Chondrocyte (in vitro differentiated cells): ENCODE data around the gene COA5. TPM values are rescaled to one million over a fixed set of nuclear protein-coding genes. Genes with fewer than 3 reads are reported as not detected.

Source experiments
- DNase-seq: peaks from one replicate; pipeline ENCODE4 v3.0.0; 2021; ENCODE audit warnings: mixed read lengths, low spot score
- H3K27ac Mint-ChIP-seq: one replicate; pipeline ENCODE4 v1.8.0; 2021; ENCODE audit warnings: mild to moderate bottlenecking, moderate library complexity, mixed read lengths; ENCODE audit not compliant: unreplicated experiment
- H3K27me3 Mint-ChIP-seq: 2 replicates; pipeline ENCODE4 v1.8.0; 2021; ENCODE audit warnings: low read depth, mixed read lengths
- H3K36me3 Mint-ChIP-seq: 2 replicates; pipeline ENCODE4 v1.8.0; 2021; ENCODE audit warnings: low read depth, mixed read lengths
- H3K4me1 Mint-ChIP-seq: 2 replicates; pipeline ENCODE4 v1.8.0; 2021; ENCODE audit warnings: low read depth, mild to moderate bottlenecking, mixed read lengths
- H3K4me3 Mint-ChIP-seq: one replicate; pipeline ENCODE4 v1.8.0; 2021; ENCODE audit warnings: mild to moderate bottlenecking, moderate library complexity, mixed read lengths; ENCODE audit not compliant: unreplicated experiment
- H3K9me3 Mint-ChIP-seq: 2 replicates; pipeline ENCODE4 v1.8.0; 2021; ENCODE audit warnings: low read depth, mixed read lengths
- long read RNA-seq: library from polyadenylated mRNA; stranded (forward); transcript quantifications from one replicate; pipeline ENCODE4 v2.0.0, GENCODE V29; 2021
- total RNA-seq: library from RNA; stranded (reverse); gene quantifications from 3 replicates; pipeline ENCODE4 v1.2.1, GENCODE V29; 2021
- TF ChIP-seq, protein P1 (sequence below): fragments of 200-600 bp; sonication (generic); IDR thresholded peaks from 2 replicates; pipeline ENCODE4 v1.5.0; 2021; ENCODE audit warnings: antibody characterized with exemption, mild to moderate bottlenecking, moderate library complexity

COA5 gene, protein sequence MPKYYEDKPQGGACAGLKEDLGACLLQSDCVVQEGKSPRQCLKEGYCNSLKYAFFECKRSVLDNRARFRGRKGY
- 16.7 to 25.9 TPM (median 19.4 TPM) in 3 replicates for total RNA-seq
- long read RNA-seq, transcript COA5-201 (3 exons, 1,754 nt), result major isoform, 33 of 49 reads
- long read RNA-seq, transcript COA5-204 (2 exons, 958 nt), result minor isoform, 7 of 49 reads
- long read RNA-seq, partial matches to known transcripts, result 1 of 49 reads
- long read RNA-seq, other reads (novel, unspliced or antisense), result 7 of 49 reads

DNA sequence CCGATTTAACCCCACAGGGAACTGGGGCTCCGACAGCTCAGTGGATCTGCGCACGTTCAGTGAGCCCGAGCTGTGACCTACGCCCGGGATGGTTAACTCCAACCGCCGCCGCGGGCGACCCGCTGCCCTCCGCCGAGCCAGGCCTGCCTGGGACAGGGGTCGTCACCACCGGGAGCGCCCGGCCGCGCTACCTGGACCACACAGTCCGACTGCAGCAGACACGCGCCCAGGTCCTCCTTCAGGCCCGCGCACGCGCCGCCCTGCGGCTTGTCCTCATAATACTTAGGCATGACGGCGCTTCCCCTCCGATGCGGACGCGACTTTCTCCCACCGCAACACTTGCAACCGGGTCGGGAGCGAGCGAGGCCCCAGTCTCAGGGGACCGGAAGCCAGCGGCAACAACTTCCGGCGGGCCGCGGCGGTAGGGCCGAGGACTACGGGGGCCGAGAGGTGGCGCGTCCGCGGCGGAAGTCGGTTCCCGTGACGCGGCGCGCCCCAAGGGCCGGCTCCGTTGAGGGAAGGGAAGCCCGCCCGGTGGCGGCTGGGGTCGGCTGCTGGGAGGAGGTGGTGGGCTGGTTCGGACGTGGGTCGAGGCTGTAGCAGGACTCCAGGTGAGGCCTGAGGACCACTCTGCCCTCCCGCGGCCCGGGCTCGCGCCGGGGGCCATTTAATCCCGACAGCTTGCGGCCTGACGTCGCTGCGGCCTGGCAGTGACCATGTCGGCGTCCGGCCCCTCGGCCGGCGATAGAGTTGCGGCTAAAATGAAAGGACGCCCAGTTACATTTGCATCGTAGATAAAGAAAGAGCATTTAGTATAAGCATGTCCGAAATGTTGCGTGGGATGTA, at the start of gene COA5, which contains the start of gene UNC50:
Gene COA5 (minus strand): TSS at position 397 of the 846 bp plus-strand sequence. CDS start 107 bp downstream, at position 290.
Gene UNC50 (plus strand): TSS at position 474 of the 846 bp plus-strand sequence. CDS start 1,171 bp downstream, outside the sequence.
- TF ChIP-seq, protein P1, sequence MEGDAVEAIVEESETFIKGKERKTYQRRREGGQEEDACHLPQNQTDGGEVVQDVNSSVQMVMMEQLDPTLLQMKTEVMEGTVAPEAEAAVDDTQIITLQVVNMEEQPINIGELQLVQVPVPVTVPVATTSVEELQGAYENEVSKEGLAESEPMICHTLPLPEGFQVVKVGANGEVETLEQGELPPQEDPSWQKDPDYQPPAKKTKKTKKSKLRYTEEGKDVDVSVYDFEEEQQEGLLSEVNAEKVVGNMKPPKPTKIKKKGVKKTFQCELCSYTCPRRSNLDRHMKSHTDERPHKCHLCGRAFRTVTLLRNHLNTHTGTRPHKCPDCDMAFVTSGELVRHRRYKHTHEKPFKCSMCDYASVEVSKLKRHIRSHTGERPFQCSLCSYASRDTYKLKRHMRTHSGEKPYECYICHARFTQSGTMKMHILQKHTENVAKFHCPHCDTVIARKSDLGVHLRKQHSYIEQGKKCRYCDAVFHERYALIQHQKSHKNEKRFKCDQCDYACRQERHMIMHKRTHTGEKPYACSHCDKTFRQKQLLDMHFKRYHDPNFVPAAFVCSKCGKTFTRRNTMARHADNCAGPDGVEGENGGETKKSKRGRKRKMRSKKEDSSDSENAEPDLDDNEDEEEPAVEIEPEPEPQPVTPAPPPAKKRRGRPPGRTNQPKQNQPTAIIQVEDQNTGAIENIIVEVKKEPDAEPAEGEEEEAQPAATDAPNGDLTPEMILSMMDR, result peak; percentile 41
- Mint-ChIP-seq H3K36me3 (peaks cover 14% of the 10 kb centered on the region), H3K27me3 (no peaks in the 10 kb centered on the region), H3K4me1 (peaks cover 58% of the 10 kb centered on the region), H3K4me3 (peak within 1 kb of the TSS; percentile 85), H3K9me3 (no peaks in the 10 kb centered on the region), H3K27ac (peak within 1 kb of the TSS; percentile 96)
- DNase-seq, result peak; percentile 97

DNA sequence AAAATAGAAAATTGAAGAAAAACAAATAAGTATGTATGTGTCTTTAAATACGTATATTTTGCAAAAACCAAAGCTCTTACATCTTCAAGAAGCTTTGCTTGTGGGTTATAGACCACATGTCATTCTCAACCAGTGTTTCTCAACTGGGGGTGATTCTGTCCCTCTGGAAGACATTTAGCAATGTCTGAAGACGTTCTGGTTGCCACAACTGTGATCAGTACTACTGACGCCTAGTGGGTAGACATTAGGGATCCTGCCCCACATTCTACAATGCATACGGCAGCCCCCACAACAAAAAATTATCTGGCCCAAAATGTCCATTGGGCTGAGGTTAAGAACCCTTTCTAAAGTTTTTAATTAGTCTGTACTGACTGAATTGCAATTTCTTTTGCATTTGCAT, 48.5 kb upstream of the COA5 start:
- Mint-ChIP-seq H3K9me3 (peaks cover 13% of the 10 kb centered on the region), H3K36me3 (peaks cover 7% of the 10 kb centered on the region), H3K27me3 (peaks cover 5% of the 10 kb centered on the region), H3K27ac (no peak overlapping the region), H3K4me3 (no peak overlapping the region), H3K4me1 (no peaks in the 10 kb centered on the region)
- DNase-seq, result no peak
- TF ChIP-seq, protein P1, result no peak

DNA sequence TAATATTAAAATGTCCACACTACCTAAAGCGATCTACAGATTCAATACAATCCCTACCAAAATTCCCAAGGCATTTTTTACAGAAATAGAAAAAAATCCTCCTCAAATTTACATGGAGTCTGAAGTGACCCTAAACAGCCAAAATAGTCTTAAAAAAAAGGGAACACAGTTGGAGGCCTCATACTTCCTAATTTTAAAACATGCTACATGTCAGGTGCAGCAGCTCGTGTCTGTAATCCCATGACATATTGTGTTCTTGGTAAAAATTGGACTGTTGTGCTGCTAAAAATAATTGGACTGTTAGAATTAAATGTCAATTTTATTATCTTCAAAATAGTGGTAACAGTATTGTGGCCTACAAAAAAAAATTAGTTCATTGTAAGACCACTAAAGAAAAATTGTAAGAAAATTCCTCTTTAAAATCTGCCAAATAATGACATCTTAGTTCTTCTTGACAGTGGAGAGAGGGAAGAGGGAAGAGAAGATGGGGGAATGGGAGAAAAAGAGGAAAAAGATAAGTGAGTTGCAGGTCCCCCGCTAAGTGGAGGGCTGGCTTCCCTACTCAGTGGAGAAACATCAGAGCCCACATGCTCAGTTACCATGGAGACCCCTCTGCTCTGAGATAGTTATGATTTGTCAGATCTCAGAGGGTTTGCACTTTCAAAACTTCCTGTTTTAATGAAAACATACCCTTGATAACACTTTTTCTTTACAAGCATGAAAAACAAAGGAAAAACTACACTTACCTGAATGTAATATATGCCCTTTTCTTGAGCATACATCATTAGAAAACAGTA, 46.6 kb upstream of the COA5 start:
- H3K9me3 Mint-ChIP-seq, result peaks cover under 1% of the 10 kb centered on the region
- no peaks in the 10 kb centered on the region for H3K4me1 Mint-ChIP-seq
- H3K27ac Mint-ChIP-seq, result no peak overlapping the region
- DNase-seq, result no peak
- H3K36me3 Mint-ChIP-seq, result no peaks in the 10 kb centered on the region
- TF ChIP-seq, protein P1, result no peak
- H3K4me3 Mint-ChIP-seq, result no peak overlapping the region
- H3K27me3 Mint-ChIP-seq, result peaks cover 5% of the 10 kb centered on the region

DNA sequence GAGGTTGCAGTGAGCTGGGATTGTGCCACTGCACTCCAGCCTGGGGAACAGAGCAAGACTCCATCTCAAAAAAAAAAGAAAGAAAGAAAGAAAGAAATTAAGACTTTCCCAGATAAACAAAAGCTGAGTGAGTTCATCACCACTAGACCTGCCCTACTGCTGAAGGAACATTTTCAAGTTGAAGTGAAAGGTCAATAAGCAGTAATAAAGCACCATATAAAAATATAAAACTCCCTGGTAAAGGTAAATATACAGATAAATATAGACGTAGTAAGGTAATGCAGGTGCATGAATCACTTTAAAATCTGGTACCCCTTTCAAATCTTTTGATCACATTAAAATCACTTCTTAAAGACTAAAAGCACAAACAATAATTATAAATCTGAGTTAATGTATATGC, 42.7 kb upstream of the COA5 start:
- Mint-ChIP-seq H3K27me3 (no peaks in the 10 kb centered on the region), H3K4me1 (peaks cover 8% of the 10 kb centered on the region), H3K9me3 (no peaks in the 10 kb centered on the region), H3K36me3 (no peaks in the 10 kb centered on the region), H3K27ac (no peak overlapping the region), H3K4me3 (no peak overlapping the region)
- no peak for DNase-seq
- TF ChIP-seq, protein P1, result no peak

DNA sequence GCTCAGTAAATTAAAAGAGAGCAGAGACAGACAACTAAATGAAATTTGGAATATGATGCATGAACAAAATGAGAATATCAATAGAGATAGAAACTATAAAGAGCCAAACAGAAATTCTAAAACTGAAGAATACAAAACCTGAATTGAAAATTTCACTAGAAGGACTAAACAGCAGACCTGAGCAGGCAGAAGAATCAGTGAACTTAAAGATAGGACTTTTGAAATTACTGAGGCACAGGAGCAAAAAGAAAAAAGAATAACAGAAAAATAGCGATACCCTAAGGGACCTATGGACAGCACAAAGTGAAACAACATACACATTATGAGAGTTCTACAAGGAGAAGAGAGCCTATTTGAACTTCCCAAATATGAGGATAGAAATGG, 41.7 kb upstream of the COA5 start:
- TF ChIP-seq, protein P1, result no peak
- H3K27ac Mint-ChIP-seq, result no peak overlapping the region
- peaks cover 8% of the 10 kb centered on the region for H3K4me1 Mint-ChIP-seq
- no peaks in the 10 kb centered on the region for H3K9me3 Mint-ChIP-seq
- no peaks in the 10 kb centered on the region for H3K36me3 Mint-ChIP-seq
- H3K4me3 Mint-ChIP-seq, result no peak overlapping the region
- no peaks in the 10 kb centered on the region for H3K27me3 Mint-ChIP-seq
- no peak for DNase-seq
